ENCODE results near the gene TMEM82.

TMEM82 gene

DNA sequence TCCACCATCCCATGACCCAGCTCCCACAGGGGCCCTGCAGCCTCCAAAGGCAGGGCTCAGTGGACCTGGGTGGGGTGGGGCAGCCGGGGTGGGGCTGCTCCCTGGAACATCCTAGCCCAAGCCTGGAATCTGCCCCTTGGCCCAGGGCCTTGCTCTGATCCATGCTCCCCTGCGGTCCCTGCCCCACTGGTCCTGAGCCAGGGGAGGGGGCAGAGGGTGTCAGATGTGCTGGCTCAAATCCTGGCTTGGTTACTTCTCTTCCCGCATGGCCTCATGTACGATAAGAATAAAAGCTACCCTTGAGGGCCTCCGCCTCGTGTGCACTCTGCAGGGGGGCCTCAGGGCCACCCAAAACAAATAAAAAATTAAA lies 5.4 kb upstream of the TMEM82 start:
- DNase-seq: no peak

DNA sequence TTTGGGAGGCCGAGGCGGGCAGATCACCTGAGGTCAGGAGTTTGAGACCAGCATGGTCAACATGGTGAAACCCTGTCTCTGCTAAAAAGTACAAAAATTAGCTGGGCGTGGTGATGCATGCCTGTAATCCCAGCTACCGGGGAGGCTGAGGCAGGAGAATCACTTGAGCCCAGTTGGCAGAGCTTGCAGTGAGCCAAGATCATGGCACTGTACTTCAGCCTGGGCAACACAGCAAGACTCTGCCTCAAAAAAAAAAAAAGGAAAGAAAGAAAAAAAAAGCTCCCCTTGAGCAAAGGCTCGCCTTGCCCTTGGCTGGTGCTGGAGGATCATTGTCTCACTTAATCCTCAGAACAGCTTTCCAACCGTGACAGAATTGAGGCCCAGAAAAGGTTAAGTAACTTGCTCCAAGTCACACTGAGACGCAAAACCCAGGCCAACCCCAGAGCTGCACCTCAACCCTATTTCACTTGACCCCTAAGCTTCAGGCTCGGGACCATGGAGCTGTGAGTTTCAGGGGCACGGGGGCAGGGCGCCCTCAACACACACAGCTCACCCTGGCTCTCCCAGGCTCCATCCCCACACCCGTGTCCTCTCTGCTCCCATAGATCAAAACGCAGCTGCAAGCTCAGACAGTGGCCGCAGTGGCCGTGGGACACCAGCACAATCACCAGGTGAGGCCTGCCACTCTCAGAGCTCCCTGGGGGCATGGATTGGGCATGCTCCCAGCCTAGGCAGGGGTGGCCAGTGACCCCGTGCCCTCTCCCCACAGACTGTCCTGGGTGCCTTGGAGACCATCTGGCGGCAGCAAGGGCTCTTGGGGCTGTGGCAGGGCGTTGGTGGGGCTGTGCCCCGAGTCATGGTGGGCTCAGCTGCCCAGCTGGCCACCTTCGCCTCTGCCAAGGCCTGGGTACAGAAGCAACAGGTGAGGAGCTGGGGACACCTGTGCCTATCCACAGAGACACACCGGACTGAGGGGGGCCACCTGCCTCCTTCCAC lies 4.7 kb upstream of the TMEM82 start:
- DNase-seq: no peak

DNA sequence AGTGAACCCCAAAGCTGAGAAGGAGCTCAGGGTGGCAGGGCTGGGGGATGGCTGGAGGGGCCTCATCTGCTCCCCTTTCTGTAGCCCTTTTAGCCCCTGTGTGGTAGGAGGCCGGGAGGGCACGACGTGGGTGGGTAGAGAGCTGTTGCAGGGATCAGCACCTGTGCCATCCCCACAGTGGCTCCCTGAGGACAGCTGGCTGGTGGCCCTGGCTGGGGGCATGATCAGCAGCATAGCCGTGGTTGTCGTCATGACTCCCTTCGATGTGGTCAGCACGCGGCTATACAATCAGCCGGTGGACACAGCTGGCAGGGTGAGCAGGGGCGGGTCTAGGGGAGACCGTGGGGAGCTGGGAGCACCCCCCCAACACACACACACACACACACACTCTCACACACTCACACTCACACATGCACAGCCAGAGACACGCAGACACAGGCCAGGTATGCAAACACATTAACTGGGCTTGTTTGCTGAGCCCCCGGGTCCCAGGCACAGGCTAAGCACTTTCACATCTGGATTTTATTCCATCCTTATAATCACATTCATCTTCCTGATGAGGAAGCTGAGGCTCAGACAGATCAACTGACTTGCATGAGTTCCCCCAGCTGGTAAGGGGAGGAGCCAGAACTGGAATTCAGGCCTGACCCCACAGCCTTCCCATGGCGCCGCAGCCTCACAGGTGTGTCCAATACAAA lies 3.7 kb upstream of the TMEM82 start:
- no peak for DNase-seq

DNA sequence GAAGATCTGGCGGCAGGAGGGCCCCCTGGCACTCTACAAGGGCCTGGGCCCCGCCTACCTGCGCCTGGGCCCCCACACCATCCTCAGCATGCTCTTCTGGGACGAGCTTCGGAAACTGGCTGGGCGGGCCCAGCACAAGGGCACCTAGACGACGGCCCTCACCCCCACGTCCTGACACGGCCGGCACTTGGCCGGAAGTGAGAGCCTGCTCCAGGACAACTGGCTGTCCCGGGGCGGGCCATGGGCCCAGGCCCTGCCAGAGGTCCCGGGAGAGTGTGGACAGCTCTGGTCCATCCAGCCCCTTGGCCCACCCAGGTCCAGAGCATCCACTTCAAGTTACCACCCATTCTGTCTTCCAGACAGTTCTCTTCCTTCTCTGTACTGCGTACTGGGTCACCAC lies 3.0 kb upstream of the TMEM82 start:
- no peak for DNase-seq

DNA sequence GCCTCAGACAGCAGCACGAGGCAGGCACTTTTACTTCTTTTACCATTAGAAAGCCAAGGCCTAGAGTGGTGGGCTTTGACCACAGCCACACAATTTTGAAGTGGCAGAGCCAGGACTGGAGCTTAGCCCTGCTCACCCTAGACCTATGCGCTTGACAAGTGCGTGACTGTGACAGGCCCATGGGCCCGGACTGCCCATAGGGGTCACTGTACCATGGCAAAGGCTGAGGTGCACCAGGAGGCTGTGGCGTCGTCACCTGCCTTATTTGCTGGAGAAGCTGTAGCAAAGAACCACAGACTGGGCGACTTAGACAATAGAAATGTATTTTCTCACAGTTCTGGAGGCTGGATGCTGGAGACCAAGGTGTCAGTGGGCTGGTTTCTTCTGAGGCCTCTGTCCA lies 2.6 kb upstream of the TMEM82 start:
- DNase-seq: no peak

DNA sequence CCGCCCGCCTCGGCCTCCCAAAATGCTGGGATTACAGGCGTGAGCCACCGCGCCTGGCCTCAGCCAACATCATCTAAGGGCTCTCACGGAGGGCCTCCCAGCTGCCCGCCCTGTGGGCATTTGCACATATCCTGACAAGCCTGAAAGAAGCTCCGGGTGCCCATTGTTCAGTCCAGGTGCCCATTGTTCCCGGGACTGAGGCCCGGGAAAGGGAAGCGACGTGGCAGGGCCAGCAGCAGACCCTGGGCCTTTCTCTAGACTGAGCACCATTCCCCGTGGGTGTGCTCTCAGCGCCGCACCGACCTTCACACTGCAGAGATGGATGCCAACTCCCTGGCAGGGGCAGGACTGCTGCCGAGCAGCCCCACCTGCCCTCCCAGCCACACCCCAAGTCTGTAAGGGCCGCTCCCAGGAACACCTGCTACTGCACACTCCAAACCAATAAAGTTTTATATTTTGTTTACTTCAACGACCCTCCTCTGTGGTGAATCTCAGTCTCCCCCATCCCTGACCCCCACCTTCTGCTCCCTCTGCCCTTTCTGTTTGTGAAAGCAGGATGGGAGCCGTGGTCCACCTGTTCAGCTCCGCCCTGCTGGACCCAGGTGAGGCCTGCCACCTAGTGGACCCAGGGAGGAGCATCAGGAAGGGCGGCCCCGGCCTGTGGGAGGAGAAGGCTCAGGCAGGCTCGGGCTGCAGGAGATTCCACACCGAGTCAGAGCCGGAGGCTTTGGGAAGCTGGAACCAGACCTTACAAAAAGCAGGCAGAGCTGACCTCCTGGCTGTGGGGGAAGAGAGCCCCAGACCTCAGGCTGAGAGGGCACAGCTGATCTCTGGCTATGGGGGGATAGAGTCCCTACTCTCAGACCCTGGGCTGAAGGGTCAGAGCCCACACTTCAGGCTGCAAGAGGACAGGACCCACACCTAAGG lies 1.1 kb upstream of the TMEM82 start:
- peak; percentile 79 for DNase-seq

DNA sequence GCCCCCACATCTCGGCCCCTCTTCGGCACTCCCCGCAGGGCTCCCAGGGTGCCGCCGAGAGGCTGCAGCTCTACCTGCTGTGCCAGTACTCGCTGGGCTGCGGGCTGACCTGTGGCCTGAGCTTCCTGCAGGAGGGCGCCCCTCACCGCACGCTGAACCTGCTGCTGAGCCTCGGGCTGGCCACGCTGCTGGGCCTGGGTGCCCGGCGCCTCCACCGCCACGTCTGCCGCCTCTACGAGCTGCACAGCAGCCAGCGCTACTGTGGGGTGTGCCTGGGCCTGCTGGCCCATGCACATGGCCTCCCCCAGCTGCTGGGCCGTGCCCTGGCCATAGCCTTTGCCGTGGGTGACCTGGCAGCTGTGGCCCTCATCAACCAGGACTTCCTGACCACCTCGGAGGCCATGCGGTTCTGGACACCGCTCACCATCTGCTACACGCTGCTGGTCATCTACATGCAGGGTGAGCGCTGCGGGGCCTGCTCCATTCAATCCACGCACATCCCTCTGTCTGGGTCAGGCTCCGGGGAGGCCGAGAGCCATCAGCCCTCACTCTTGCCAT lies 1.9 kb downstream of the TMEM82 start:
- no peak for DNase-seq

DNA sequence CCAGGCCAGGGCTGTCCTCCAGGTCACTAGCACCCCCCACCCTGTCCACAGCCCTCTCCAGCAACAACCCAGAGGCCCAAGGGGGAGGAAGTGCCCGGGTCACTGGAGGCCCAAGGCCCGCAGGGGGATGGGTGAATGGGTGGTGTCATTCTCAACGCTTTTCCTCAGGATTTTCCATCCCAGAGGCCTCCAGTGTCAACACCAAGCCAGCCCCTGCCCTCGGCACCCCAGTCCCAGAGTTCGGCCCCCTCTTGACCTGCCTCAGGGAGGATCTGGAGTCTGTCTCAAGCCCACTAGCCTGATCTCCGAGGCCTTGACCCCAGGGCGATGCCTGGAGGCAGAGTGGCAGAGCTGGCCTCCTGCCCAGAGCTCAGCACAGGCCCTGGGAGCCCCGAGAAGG lies 5.1 kb downstream of the TMEM82 start:
- no peak for DNase-seq

DNA sequence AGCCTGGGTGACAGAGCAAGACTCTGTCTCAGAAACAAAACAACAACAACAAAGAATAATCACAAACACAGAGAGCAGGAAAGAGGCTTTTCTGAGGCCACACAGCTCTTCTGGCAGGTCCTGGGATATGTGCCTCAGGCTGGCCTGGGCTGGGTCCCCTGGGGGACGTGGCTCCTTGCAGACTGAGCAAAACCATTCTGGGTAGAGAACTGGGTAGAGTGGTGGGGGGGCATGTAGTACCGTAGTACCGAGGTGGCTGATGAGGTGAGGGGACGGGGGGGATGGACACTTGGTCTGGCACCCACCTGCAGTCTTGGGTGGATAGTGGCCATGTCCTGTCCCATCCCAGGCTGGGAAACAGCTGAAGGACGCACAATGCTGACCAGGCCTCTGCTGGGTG lies 6.0 kb downstream of the TMEM82 start:
- DNase-seq: no peak

DNA sequence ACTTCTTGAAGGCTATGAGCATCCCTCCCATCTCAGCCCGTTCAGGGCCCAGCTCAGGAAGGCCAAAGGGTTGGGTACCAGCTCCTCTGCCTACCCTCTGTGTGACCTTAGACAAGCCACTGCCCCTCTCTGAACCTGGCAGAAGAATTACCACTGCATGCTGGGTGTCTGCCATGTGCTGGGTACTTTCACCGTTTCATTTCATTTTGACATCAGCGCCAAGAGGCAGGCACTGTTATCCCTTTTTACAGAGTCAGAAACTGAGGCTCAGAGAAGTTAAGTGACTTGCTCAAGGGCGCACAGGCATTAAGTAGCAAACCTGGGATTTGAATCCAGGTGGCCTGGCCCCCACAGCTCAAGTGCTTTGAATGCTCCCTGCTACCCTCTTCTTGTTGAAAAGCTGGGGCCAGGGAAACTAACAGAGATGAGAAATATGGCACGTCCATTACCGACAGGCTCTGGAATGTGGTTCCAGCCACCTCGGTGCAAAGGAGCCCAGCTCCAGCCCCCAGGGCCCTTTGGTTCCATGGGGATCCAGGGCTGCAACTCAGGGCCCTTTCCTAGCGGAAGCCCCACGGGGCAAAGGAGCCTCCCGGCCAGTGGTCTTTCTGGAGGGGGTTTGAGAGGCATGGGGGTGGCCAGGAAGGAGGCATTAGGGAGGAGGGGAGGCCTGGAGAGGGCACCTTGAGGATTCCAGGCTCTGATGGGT lies 6.5 kb downstream of the TMEM82 start:
- DNase-seq: no peak

DNA sequence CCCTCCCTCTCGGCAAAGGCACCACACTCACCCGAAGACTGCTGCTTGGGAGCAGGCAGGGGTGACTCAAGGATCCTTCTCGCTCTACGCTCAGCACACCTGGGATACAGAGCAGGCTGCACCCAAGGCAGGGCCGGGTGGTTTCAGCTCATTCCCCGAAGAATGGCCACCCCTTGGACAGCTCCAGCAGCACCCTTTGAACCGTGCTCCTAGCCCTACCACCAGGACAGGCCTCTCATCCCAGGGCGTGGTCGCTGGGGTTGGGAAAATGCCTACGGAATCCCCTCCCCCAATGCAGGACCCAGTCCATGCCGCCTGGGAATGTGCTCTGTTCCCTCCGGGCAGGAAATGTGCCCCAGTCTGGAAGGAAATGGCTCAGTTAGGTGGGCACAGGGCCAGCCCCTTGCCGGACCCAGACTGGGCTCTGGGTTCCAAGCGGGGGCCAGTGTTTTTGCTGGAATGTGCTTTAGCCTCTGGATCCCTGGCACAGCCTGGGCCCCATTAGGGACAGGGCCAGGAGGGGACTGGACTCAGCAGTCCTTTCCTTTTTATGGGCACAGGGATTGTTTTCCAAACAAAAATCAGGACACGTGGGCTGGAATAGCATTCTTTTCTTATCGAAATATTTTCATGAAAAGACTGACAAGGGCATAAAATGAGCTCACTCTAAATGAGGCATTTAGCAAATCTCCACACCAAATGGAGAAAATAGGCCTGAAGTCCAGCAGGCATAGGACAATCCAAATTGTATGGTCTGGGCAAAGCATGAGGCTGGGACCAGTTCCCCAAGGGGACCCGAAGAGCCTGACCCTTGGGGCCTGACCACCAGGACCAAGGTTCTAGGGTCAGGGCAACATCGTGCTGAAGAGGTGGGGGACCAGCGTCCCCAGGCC lies 7.3 kb downstream of the TMEM82 start:
- no peak for DNase-seq

DNA sequence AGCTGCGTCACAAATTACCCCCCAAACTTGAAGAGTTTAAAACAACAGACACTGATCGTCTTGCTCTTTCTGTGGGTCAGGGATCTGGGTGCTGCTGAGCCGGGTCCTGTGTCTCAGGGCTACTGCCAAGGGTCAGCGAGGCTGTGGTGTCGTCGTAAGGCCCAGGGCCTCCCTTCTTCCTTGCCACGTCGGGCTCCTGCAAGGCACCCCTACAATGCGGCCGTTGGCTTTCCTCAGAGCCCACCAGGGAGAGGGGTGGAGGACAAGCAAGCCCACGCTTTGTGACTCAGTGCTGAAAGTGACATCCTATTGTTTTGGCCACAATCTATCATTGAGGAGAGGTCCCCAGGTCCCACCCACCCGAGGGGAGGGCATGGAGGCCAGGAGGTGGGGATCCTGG lies 8.6 kb downstream of the TMEM82 start:
- DNase-seq: no peak

DNA sequence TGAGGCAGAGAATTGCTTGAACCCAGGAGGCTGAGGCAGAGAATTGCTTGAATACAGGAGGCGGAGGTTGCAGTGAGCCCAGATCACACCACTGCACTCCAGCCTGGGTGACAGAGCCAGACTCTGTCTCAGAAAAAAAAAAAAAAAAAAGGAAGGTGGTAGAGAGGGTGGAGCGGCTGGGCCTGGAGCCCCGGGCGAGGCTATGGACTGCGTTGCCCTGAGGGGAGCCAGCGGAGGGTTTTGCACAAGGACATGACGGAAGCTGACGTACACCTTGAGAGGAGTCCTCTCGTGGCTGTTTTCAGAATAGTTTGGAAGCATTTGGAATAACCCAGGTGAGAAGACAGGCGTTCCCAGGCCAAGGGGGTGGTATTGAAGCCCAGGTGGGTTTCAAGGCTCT lies 9.4 kb downstream of the TMEM82 start:
- DNase-seq: no peak

DNA sequence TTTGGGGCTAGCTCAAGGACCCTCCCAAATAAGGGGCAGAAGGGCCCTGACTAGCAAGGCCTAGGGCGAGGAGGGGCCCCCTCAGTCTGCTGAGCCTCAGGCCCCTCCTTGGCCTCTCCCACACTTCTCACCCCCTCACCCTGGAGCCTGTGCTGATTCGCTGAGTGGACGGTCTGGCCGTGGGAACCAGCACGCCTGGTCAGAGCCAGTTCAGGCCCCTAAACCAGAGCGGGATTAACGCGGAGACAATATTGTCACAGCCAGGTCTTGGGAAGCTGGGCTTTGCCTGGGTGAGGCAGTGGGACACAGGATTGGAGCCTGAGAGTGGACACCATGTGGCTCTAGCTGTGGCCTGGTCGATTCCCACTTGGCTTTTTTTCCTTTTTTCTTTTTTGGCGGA lies 11.5 kb downstream of the TMEM82 start:
- DNase-seq: no peak

DNA sequence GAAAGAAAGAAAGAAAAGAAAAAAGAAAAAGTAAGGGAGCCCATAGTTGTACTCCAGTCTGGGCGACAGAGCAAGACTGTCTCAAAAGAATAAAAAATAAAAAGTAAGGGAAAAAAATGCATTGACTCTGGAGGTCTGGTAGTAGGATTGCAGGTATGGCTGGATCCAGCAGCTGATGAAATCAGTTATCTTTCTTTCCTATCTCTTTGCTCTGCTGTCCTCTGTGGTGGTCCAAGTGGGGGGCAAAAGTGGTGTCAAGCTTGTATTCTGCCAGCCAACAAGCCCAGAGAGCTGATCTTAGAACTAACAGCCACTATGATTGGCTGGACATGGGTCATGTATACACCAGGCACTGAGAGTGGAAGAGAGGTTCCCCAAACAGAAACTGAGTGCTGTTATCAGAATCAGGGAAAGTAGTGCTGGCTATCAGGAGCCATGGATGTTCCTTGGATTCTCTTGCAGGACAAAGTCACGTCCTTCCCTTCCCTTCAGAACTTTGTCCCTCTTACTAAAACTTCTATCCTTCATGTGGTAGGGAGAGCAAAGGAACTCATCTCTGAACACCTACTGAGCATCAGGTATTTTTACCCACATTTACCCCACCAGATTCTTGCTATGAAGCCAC lies 12.8 kb downstream of the TMEM82 start:
- no peak for DNase-seq

DNA sequence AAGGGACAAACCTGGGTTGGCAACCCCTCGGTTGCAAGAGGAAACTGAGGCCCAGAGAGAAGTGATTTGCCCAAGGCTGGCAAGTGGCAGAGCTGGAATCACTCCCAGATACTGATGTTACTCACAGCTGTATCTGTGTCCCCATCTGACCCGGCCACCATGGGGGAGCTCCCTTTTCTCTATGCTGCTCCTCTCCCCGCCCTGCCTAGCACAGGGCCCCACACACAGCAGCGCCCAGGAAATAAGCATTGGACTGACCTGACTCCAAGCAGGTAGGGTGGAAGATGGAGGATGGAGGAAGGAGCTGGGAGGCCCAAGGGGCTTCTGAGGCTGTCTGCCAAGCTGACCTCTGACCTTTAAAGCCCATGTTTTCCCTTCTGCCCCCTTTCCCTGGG lies 13.3 kb downstream of the TMEM82 start:
- no peak for DNase-seq

DNA sequence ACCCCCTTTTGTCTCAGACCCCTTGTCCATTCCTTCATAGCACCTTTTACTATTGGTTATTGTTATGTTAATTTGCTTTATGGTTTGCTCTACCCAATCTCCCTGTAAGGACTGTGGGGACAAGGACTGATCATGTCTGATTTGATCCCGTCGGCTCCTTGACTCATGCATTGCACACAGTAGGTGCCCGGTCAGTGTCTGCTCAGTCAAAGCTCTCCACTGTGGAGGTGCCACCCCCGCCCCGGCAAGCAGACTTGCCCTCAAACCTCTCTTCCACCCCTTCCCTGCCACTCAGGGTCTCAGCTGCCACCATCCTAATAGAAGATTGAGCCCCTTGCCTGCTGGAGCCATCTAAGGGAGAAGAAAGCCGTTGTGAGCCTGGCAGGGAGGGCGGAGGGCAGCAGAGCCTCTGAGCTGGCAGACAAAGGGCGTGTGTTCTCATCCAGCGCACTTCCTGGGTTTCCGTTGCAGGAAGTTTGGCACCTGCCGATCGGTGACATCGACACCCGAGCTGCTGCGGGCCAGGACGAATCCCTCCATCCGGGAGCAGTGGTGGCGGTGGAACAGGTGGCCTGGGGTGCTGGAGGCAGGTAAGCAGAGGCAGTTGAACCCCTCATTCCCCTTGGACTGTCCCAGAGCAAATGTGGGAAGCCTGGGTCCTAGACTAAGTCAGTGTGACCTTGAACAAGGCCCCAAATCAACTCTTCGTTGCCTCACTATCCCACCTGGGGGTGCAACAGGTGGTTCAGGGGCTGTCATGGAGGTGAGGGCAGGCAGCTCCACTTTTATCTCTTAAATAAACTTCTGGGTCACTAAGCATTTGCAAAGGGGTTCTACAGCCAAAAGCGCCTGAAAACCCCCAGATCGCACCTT lies 14.1 kb downstream of the TMEM82 start:
- no peak for DNase-seq

DNA sequence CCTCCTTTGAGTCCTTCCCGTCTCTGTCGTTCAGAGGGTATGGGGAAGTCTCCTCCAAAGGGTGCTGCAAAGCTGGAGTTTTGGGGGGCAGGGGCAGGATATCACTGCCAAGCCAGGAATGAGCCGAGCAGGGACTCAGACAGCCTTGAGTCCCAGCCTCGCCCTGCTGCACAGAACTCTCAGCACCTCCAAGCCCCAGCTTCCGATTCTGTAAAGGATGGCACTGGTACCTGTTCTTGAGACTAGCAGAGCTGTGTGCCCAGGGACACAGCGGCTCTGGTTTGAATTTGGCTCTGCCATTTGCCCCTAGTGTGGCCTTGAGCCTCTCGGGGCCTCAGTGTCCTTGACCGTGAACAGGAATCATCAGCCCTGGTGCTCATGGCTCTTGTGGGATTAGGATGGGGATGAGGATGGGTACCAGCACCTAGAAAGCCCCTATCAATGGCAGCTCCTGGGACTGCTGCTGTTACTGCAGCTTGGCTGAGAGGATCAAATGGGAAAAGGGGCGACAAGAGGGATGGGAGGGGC lies 14.8 kb downstream of the TMEM82 start:
- DNase-seq: no peak

DNA sequence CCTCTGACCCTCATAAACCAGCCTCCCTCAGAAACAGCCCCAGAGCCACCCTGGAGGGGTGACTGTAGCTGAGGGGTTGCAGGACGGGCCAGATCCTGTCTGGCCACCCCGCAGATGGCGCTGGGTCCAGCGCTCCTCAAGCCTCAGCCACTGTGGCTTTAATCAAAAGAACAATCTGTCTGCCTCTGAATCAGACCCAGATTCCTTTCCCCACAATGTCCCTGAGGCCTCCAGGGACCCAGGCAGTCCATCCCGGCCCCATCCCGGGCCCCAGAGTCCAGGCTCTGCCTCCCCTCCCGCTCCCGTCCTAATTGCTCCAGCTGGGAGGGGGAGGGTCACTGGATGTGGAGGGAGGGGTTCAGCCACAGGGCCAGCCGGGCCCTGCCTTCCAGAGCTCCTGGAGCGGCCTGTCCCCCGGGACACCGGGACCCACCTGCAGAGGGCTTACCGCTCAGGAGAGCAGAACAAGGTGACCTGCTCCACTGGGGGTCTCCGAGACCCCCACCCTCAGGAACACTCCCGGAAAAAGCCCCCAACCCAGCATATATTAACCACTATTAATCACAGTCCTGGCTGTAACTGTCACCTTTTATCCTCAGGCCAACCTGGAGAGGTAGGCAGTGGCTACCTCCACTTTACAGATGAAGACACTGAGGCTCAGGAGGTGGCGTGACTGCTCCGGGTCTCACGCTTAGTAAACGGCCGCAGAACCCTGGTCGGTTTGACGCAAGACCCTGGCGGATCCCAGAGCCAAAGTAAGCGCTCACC lies 15.5 kb downstream of the TMEM82 start:
- no peak for DNase-seq

Data from hematopoietic multipotent progenitor cell treated with erythropoietin and hydrocortisone succinate and interleukin-3 and kit ligand, for 4 days (in vitro differentiated cells).